Measurements from ENCODE around the gene CBL. TPM values are rescaled to one million over a fixed set of nuclear protein-coding genes. Genes with fewer than 3 reads are reported as not detected.

The CBL gene
- polyA plus RNA-seq, 2 of the 4 experiments (the other 2 are of a cell fraction): 6.0 to 14.1 TPM

DNA sequence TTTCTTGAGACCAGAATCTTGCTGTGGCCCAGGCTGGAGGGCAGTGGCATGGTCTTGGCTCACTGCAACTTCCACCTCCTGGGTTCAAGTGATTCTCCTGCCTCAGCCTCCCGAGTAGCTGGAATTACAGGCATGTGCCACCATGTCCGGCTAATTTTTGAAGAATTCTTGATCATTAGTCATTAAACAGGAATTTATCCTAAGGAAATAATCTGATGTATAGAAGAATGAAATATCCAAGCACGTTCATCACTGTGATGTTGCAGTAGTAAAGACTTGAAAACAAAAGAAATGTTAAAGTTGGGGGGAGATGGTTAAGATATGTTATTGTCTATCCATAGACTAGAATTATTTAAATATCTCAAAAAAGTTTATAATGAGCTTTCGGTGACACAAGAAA is 23.6 kb downstream of the CBL start:
- no peak for FAIRE-seq
- ChIA-PET CTCF (interaction anchor here (0.6 kb wide), 2 partner anchors 36 to 150 kb away, joined by 3 to 6 read pairs; no protein-coding TSS in a partner anchor), POLR2A (no interaction called here)
- Histone ChIP-seq H3K4me1 (0 out of 3 replicates have a peak, but pooled peaks cover 4% of the 10 kb centered on the region), H3K4me2 (no peak overlapping the region), H3K4me3 (no peak overlapping the region), H3K9me3 (no peaks in the 10 kb centered on the region), H3K27ac (no peak overlapping the region)
- no peak for DNase-seq (ENCODE audit: low read depth in 1 of 2, low spot score in 1 of 2)
- TF ChIP-seq POLR2AphosphoS2 (conservative IDR thresholded peaks at IDR 0.05; ENCODE audit: low read length) (no peak), PHF8 (IDR thresholded peaks at IDR 0.05; ENCODE audit: borderline replicate concordance, low read depth) (no peak), MYC (IDR thresholded peaks at IDR 0.05; ENCODE audit: borderline replicate concordance, low read length) (no peak), RCOR1 (IDR thresholded peaks at IDR 0.05; ENCODE audit: low read depth, low read length) (no peak), ESRRA (IDR thresholded peaks at IDR 0.05; ENCODE audit: borderline replicate concordance, low read length) (no peak)
- WGBS (ENCODE audit: missing lambda C conversion rate): 64% methylated on average over 4 of the region's 4 CpGs
- no peak for ATAC-seq

DNA sequence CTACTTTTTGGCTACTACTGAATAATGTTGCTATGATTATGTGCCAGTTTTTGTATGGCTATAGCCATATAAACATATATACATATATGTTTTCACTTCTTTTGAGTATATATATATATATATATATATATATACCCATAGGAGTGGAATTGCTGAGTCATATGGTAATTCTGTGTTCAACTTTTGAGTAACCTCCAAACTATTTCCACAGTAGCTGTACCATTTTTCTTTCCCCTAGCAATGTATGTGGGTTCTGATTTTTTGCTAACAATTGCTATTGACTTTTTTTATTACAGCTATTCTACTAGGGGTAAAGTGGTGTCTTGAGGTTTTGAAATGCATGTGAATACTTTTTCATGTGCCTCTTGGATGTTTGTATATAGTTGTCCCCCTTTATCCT is 30.4 kb downstream of the CBL start:
- POLR2A ChIA-PET: no interaction called here
- Histone ChIP-seq H3K4me1 (peaks cover 5% of the 10 kb centered on the region; the same call in 2 of the 3 replicates), H3K27ac (no peak overlapping the region), H3K4me2 (no peak overlapping the region), H3K4me3 (no peak overlapping the region), H3K9me3 (no peaks in the 10 kb centered on the region)
- no peak for ATAC-seq
- FAIRE-seq: no peak
- CTCF ChIA-PET: no interaction called here
- no peak for DNase-seq (ENCODE audit: low read depth in 1 of 2, low spot score in 1 of 2)
- TF ChIP-seq FOSL2 (IDR thresholded peaks at IDR 0.05) (no peak), FOSL2 (CRISPR knock-in tag; IDR thresholded peaks at IDR 0.05) (no peak), ZSCAN20 (CRISPR knock-in tag; IDR thresholded peaks at IDR 0.05) (no peak), CBX2 (IDR thresholded peaks at IDR 0.05; ENCODE audit: borderline replicate concordance, low read depth) (no peak), HOXA7 (CRISPR knock-in tag; IDR thresholded peaks at IDR 0.05) (no peak), HOXB5 (CRISPR knock-in tag; IDR thresholded peaks at IDR 0.05) (no peak), RARB (CRISPR knock-in tag; IDR thresholded peaks at IDR 0.05) (no peak), EHF (CRISPR knock-in tag; IDR thresholded peaks at IDR 0.05) (no peak), CEBPB (IDR thresholded peaks at IDR 0.05) (no peak), CBX8 (IDR thresholded peaks at IDR 0.05) (no peak)
- TF ChIP-seq, protein P1, sequence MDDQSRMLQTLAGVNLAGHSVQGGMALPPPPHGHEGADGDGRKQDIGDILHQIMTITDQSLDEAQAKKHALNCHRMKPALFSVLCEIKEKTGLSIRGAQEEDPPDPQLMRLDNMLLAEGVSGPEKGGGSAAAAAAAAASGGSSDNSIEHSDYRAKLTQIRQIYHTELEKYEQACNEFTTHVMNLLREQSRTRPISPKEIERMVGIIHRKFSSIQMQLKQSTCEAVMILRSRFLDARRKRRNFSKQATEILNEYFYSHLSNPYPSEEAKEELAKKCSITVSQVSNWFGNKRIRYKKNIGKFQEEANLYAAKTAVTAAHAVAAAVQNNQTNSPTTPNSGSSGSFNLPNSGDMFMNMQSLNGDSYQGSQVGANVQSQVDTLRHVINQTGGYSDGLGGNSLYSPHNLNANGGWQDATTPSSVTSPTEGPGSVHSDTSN (IDR thresholded peaks at IDR 0.05): no peak

DNA sequence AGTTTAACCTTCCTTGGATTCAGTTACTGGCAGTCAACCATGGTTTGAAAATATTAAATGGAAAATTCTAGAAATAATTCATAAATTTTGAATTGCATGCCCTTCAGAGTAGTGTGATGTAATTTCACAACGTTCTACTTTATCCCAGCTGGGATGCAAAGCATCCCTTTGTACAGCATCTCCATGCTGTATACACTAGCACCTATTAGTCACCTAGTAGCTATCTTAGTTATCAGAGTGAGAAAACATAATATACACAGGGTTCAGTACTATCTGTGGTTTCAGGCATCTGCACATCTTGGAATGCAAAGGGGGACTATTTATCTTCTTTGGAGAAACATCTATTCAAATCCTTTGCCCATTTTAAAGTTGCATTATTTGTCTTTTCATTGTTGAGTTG is 30.8 kb downstream of the CBL start:
- no peak overlapping the region for H3K27ac ChIP-seq
- H3K9me3 ChIP-seq: no peaks in the 10 kb centered on the region
- FAIRE-seq: no peak
- no peak overlapping the region for H3K4me2 ChIP-seq
- peaks cover 5% of the 10 kb centered on the region; the same call in 2 of the 3 replicates for H3K4me1 ChIP-seq
- WGBS (ENCODE audit: missing lambda C conversion rate): 59% methylated on average over 1 of the region's 1 CpG
- TF ChIP-seq PHF8 (IDR thresholded peaks at IDR 0.05; ENCODE audit: borderline replicate concordance, low read depth): no peak
- TF ChIP-seq CEBPB (IDR thresholded peaks at IDR 0.05): 0 out of 4 replicates have a peak, but pooled peaks of 1 of the 2 experiments have one; percentile 29
- CTCF ChIA-PET: no interaction called here
- ATAC-seq: no peak
- POLR2A ChIA-PET: no interaction called here
- no peak overlapping the region for H3K4me3 ChIP-seq
- DNase-seq (ENCODE audit: low read depth in 1 of 2, low spot score in 1 of 2): no peak

DNA sequence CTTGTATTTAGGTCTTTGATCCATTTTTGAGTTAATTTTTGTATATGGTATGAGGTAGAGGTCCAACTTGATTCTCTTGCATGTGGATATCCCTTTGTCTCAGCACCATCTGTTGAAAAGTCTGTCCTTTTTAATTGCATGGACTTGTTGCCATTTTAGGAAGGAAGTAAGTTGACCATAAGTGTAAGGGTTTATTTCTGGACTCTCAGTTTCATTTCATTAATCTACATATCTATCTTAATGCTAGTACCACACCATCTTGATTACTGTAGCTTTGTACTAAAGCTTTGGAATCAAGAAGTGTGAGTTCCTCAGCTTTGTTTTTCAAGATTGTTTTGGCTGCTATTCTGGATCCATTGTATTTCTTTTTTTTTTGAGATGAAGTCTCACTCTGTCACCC is 31.4 kb downstream of the CBL start:
- FAIRE-seq: no peak
- ATAC-seq: no peak
- Histone ChIP-seq H3K9me3 (no peaks in the 10 kb centered on the region), H3K4me2 (no peak overlapping the region), H3K4me3 (no peak overlapping the region), H3K27ac (no peak overlapping the region), H3K4me1 (peaks cover 5% of the 10 kb centered on the region; the same call in 2 of the 3 replicates)
- ChIA-PET CTCF (interaction anchor here (1.2 kb wide), 1 partner anchor 128 kb away, joined by 3 read pairs; no protein-coding TSS in a partner anchor), POLR2A (no interaction called here)
- TF ChIP-seq ZSCAN20 (CRISPR knock-in tag; IDR thresholded peaks at IDR 0.05) (no peak), SREBF2 (IDR thresholded peaks at IDR 0.05) (no peak), CHD2 (IDR thresholded peaks at IDR 0.05; ENCODE audit: low read length, partially characterized antibody) (no peak), CHD4 (IDR thresholded peaks at IDR 0.05; ENCODE audit: borderline replicate concordance) (no peak)
- TF ChIP-seq, protein P2, sequence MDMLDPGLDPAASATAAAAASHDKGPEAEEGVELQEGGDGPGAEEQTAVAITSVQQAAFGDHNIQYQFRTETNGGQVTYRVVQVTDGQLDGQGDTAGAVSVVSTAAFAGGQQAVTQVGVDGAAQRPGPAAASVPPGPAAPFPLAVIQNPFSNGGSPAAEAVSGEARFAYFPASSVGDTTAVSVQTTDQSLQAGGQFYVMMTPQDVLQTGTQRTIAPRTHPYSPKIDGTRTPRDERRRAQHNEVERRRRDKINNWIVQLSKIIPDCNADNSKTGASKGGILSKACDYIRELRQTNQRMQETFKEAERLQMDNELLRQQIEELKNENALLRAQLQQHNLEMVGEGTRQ (IDR thresholded peaks at IDR 0.05): no peak
- DNase-seq (ENCODE audit: low read depth in 1 of 2, low spot score in 1 of 2): no peak

Data from A549 (cell line).